Fibroblast of lung (primary cell): ENCODE measurements around the gene NLRC3. TPM values are rescaled to one million over a fixed set of nuclear protein-coding genes. Genes with fewer than 3 reads are reported as not detected.

Experiments used
- DNase-seq, 2 donors: peaks; one replicate each; pipeline versions ENCODE4 v3.0.0 to v3.0.0-alpha.2; 2010; ENCODE audit warnings: low read depth in 2 of 2
- H2AFZ ChIP-seq: 2 replicates; pipeline ENCODE4 v1.5.1; 2012; ENCODE audit warnings: low read length, control low read depth, inconsistent platforms
- H3K27ac ChIP-seq: 2 replicates; pipeline ENCODE4 v1.5.1; 2011; ENCODE audit warnings: low read length, control low read depth; ENCODE audit not compliant: insufficient read depth
- H3K27me3 ChIP-seq: 2 replicates; pipeline ENCODE4 v1.5.1; 2011; ENCODE audit warnings: mild to moderate bottlenecking, low read length; ENCODE audit not compliant: control insufficient read depth, insufficient read depth
- H3K36me3 ChIP-seq: 2 replicates; pipeline ENCODE4 v1.5.1; 2011; ENCODE audit warnings: low read length; ENCODE audit not compliant: control insufficient read depth, insufficient read depth
- H3K4me1 ChIP-seq: 2 replicates; pipeline ENCODE4 v1.5.1; 2011; ENCODE audit warnings: low read length; ENCODE audit not compliant: control insufficient read depth, insufficient read depth; ENCODE audit errors: extremely low read depth
- H3K4me2 ChIP-seq: 2 replicates; pipeline ENCODE4 v1.5.1; 2011; ENCODE audit warnings: low read length, control low read depth; ENCODE audit not compliant: insufficient read depth; ENCODE audit errors: extremely low read depth
- H3K4me3 ChIP-seq, 4 experiments: fragments of 200-600 bp in 1 of 4; sonication (generic) in 1 of 4; replicated peaks in 1 of 4; 2 replicates each; pipeline ENCODE4 v1.5.1; 2011 to 2016; ENCODE audit warnings: low read length in 4 of 4, low read depth in 3 of 4, mild to moderate bottlenecking in 3 of 4, control low read depth in 2 of 4, inconsistent platforms in 1 of 4, mixed read lengths in 1 of 4; ENCODE audit not compliant: insufficient read depth in 1 of 4; ENCODE audit errors: control extremely low read depth in 1 of 4
- H3K79me2 ChIP-seq: 2 replicates; pipeline ENCODE4 v1.5.1; 2012; ENCODE audit warnings: mild to moderate bottlenecking, low read length, inconsistent platforms; ENCODE audit not compliant: control insufficient read depth, insufficient read depth
- H3K9ac ChIP-seq: 2 replicates; pipeline ENCODE4 v1.5.1; 2011; ENCODE audit warnings: mild to moderate bottlenecking, low read length, control low read depth; ENCODE audit not compliant: insufficient read depth
- H3K9me3 ChIP-seq: 2 replicates; pipeline ENCODE4 v1.5.1; 2012; ENCODE audit warnings: low read depth, low read length; ENCODE audit not compliant: control insufficient read depth, insufficient read depth
- H4K20me1 ChIP-seq: 2 replicates; pipeline ENCODE4 v1.5.1; 2011; ENCODE audit warnings: low read length; ENCODE audit not compliant: control insufficient read depth, insufficient read depth; ENCODE audit errors: extremely low read depth
- CTCF ChIP-seq, 2 donors: IDR thresholded peaks in 1 of 2; conservative IDR thresholded peaks in 1 of 2; 1 replicate in 1 of 2; 2 replicates in 1 of 2; pipeline ENCODE4 v1.5.1; 2011 to 2012; ENCODE audit warnings: low read length in 2 of 2, control low read depth in 1 of 2, inconsistent platforms in 1 of 2, low read depth in 1 of 2, mild to moderate bottlenecking in 1 of 2
- EZH2 ChIP-seq: IDR thresholded peaks from 2 replicates; pipeline ENCODE4 v1.5.1; 2012; ENCODE audit warnings: low read length, control low read depth, mild to moderate bottlenecking; ENCODE audit errors: missing control alignments
- polyA plus RNA-seq, 2 donors: library from polyadenylated mRNA; depleted of rRNA in 1 of 2; stranded (reverse) in 1 of 2; unstranded in 1 of 2; fragments of >200 nt; gene quantifications; 2 replicates each; pipeline ENCODE4 v1.2.1, GENCODE V29; 2011 to 2012; ENCODE audit warnings: missing spikeins in 1 of 2
- total RNA-seq: library from RNA; depleted of rRNA; stranded (reverse); fragments of >200 nt; gene quantifications from 2 replicates; pipeline ENCODE4 v1.2.1, GENCODE V29; 2014

Gene NLRC3
- total and polyA plus RNA-seq, 2 donors (not counting 1 experiment from before 2014, with no cell fraction given) = 0.17 TPM; not detected in 1

- Histone ChIP-seq H3K27me3 (no peaks in the 10 kb centered on the region), H3K4me1 (no peaks in the 10 kb centered on the region), H3K9me3 (no peaks in the 10 kb centered on the region), H3K79me2 (no peaks in the 10 kb centered on the region), H3K36me3 (peaks cover 2% of the 10 kb centered on the region), H3K9ac (no peak overlapping the region), H3K27ac (no peak overlapping the region), H2AFZ (no peak overlapping the region), H3K4me2 (no peak overlapping the region), H3K4me3 (no peak overlapping the region), H4K20me1 (no peaks in the 10 kb centered on the region)
- TF ChIP-seq EZH2 (no peak), CTCF (conservative IDR thresholded peaks at IDR 0.05 in 1 of 2, IDR thresholded peaks at IDR 0.05 in 1 of 2; ENCODE audit: low read depth in 1 of 2, low read length in 2 of 2) (no peak)
- peak; percentile 16 to 18 for DNase-seq
Measured at GRCh38 chr16:3580686-3581085, 3.5 kb upstream of the NLRC3 start.

GRCh38 chr16:3580251-3580651 is 3.0 kb upstream of the NLRC3 start:
- Histone ChIP-seq H3K27me3 (no peaks in the 10 kb centered on the region), H3K9ac (no peak overlapping the region), H2AFZ (no peak overlapping the region), H3K4me1 (no peaks in the 10 kb centered on the region), H4K20me1 (no peaks in the 10 kb centered on the region), H3K27ac (no peak overlapping the region), H3K4me3 (no peak overlapping the region), H3K4me2 (no peak overlapping the region), H3K9me3 (no peaks in the 10 kb centered on the region), H3K79me2 (no peaks in the 10 kb centered on the region), H3K36me3 (peaks cover 2% of the 10 kb centered on the region)
- TF ChIP-seq EZH2 (no peak), CTCF (conservative IDR thresholded peaks at IDR 0.05 in 1 of 2, IDR thresholded peaks at IDR 0.05 in 1 of 2; ENCODE audit: low read depth in 1 of 2, low read length in 2 of 2) (no peak)
- DNase-seq = peak in 1 of 2 donors; percentile 6

- no peak overlapping the region for H3K27ac ChIP-seq
- no peaks in the 10 kb centered on the region for H3K9me3 ChIP-seq
- H2AFZ ChIP-seq = no peak overlapping the region
- H3K4me1 ChIP-seq = no peaks in the 10 kb centered on the region
- H3K36me3 ChIP-seq = peaks cover 2% of the 10 kb centered on the region
- no peak overlapping the region for H3K9ac ChIP-seq
- no peaks in the 10 kb centered on the region for H3K27me3 ChIP-seq
- H3K4me2 ChIP-seq = no peak overlapping the region
- no peak for TF ChIP-seq EZH2
- no peak for TF ChIP-seq CTCF (conservative IDR thresholded peaks at IDR 0.05 in 1 of 2, IDR thresholded peaks at IDR 0.05 in 1 of 2; ENCODE audit: low read depth in 1 of 2, low read length in 2 of 2)
- H4K20me1 ChIP-seq = no peaks in the 10 kb centered on the region
- no peak overlapping the region for H3K4me3 ChIP-seq
- no peaks in the 10 kb centered on the region for H3K79me2 ChIP-seq
- DNase-seq = no peak
Measured at GRCh38 chr16:3579776-3580175, 2.6 kb upstream of the NLRC3 start.
